ENCODE data around the gene RWDD3. TPM values are rescaled to one million over a fixed set of nuclear protein-coding genes. Genes with fewer than 3 reads are reported as not detected.

The RWDD3 gene
- total RNA-seq, 1 experiment from 2014 or later: 11.3 TPM

DNA sequence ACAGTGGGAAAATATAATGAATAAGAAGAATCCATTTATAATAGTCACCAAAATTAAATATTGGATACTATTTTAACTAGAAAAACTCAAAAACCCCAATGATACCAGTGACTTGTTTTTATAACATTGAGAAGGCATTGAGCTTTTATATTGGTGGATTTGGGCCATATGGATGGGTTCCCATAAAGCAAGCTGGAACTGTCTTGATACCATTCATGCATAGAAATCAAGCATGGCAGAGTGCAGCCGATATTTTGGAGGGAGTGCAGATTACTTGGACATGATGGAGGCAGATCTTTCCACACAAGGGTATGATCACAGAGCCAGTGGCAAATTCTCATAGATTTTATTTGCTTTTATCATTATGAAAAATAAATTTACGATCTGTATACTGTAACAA, 3.8 kb upstream of the RWDD3 start:
- TF ChIP-seq, protein P1, sequence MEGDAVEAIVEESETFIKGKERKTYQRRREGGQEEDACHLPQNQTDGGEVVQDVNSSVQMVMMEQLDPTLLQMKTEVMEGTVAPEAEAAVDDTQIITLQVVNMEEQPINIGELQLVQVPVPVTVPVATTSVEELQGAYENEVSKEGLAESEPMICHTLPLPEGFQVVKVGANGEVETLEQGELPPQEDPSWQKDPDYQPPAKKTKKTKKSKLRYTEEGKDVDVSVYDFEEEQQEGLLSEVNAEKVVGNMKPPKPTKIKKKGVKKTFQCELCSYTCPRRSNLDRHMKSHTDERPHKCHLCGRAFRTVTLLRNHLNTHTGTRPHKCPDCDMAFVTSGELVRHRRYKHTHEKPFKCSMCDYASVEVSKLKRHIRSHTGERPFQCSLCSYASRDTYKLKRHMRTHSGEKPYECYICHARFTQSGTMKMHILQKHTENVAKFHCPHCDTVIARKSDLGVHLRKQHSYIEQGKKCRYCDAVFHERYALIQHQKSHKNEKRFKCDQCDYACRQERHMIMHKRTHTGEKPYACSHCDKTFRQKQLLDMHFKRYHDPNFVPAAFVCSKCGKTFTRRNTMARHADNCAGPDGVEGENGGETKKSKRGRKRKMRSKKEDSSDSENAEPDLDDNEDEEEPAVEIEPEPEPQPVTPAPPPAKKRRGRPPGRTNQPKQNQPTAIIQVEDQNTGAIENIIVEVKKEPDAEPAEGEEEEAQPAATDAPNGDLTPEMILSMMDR (conservative IDR thresholded peaks at IDR 0.05): no peak
- no peak for TF ChIP-seq EZH2 (IDR thresholded peaks at IDR 0.05; ENCODE audit: low read depth)
- Histone ChIP-seq H3K4me3 (no peak overlapping the region), H3K4me2 (no peak overlapping the region), H3K9me3 (ENCODE audit: insufficient read depth, low read depth) (no peaks in the 10 kb centered on the region), H3K4me1 (replicated peaks; ENCODE audit: insufficient read depth) (peaks cover 12% of the 10 kb centered on the region), H3K27ac (no peak overlapping the region), H4K20me1 (ENCODE audit: insufficient read depth) (no peaks in the 10 kb centered on the region), H3F3A (ENCODE audit: insufficient read depth, low read depth) (no peaks in the 10 kb centered on the region; the same call in 1 of the 2 replicates), H3K36me3 (ENCODE audit: low read depth) (no peaks in the 10 kb centered on the region), H3K9me2 (ENCODE audit: insufficient read depth) (no peaks in the 10 kb centered on the region; the same call in 1 of the 2 replicates), H2AFZ (no peak overlapping the region), H3K27me3 (ENCODE audit: insufficient read depth, low read depth) (no peaks in the 10 kb centered on the region), H3K79me2 (ENCODE audit: low read depth) (peaks cover 10% of the 10 kb centered on the region)
- DNase-seq: no peak
- BruUV-seq (replicated peaks): no TSS peak
- POLR2A ChIA-PET (ENCODE audit: unreplicated experiment): no interaction called here
- CTCF ChIA-PET: no interaction called here
- intact Hi-C loops (cut with micrococcal nuclease; ENCODE audit: unreplicated experiment): loop anchor here (5.0 kb wide), 2 partner anchors 303 to 408 kb away; partner anchors contain the start of genes CNN3 and SLC44A3

DNA sequence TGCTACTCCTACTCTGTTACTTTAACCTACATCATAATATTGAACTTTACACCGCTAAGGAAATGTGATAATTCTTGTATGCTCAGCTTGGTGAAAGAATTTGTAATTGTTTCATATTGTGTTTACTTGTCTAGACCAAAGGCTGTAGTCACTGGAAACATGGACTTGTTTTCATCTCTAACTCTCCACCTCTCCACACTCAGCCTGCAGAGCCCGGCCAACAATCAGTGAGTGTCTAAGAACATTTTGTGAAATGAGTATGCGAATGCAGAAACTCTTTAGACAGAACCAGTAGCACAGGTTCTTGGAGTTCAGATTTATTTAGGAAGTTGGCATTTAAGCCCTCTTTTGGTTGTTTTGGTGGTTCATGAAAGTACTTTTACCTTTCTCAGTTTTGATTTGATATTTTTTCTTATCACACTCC, 3.2 kb upstream of the RWDD3 start:
- no peak overlapping the region for H3K4me2 ChIP-seq
- TF ChIP-seq, protein P1 (conservative IDR thresholded peaks at IDR 0.05): no peak
- no peak for TF ChIP-seq EZH2 (IDR thresholded peaks at IDR 0.05; ENCODE audit: low read depth)
- CTCF ChIA-PET: no interaction called here
- no peak overlapping the region for H2AFZ ChIP-seq
- peaks cover 15% of the 10 kb centered on the region for H3K79me2 ChIP-seq (ENCODE audit: low read depth)
- no peaks in the 10 kb centered on the region; the same call in 1 of the 2 replicates for H3F3A ChIP-seq (ENCODE audit: insufficient read depth, low read depth)
- H3K4me1 ChIP-seq (replicated peaks; ENCODE audit: insufficient read depth): peaks cover 12% of the 10 kb centered on the region
- H3K36me3 ChIP-seq (ENCODE audit: low read depth): no peaks in the 10 kb centered on the region
- H3K4me3 ChIP-seq: no peak overlapping the region
- no peaks in the 10 kb centered on the region for H3K27me3 ChIP-seq (ENCODE audit: insufficient read depth, low read depth)
- no peaks in the 10 kb centered on the region for H3K9me3 ChIP-seq (ENCODE audit: insufficient read depth, low read depth)
- no peak overlapping the region for H3K27ac ChIP-seq
- BruUV-seq (replicated peaks): no TSS peak
- no peaks in the 10 kb centered on the region for H4K20me1 ChIP-seq (ENCODE audit: insufficient read depth)
- no peak for DNase-seq
- POLR2A ChIA-PET (ENCODE audit: unreplicated experiment): no interaction called here
- intact Hi-C loops (cut with micrococcal nuclease; ENCODE audit: unreplicated experiment): loop anchor here (5.0 kb wide), 2 partner anchors 303 to 408 kb away; partner anchors contain the start of genes CNN3 and SLC44A3
- H3K9me2 ChIP-seq (ENCODE audit: insufficient read depth): no peaks in the 10 kb centered on the region; the same call in 1 of the 2 replicates

DNA sequence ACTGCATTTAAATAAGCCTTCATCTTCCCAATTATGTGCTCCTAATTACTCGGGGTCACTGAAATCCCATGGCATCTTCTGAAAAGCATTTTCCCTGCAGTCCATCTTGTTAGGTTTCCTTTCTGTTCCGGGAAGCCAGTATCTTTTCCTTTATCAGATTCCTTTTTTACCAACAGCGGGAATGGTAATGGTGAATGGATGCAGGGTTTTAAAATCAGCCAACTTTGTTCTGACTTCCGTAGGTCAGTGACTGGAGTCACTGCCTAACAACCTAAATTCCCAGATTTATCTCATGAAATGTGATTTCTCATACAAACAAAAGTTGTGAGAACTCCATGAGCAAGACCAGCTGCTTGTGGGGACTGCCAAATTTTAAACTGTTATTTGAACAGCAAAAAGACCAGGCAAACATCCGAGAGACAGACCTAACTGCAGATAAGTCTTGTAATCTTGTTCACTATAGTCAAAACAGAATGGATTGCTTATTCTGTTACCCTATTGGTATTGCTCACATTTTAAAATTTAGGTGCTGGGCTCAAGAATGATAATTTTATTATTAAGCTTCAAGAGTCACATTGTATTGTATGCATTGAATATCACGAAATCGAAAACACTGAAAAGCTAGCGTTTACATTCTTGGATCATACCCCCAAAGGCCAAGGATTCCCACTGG, 1.2 kb upstream of the RWDD3 start:
- peaks cover 34% of the 10 kb centered on the region for H3K79me2 ChIP-seq (ENCODE audit: low read depth)
- H3K4me3 ChIP-seq: no peak overlapping the region
- no peaks in the 10 kb centered on the region for H3K27me3 ChIP-seq (ENCODE audit: insufficient read depth, low read depth)
- no peaks in the 10 kb centered on the region for H4K20me1 ChIP-seq (ENCODE audit: insufficient read depth)
- H2AFZ ChIP-seq: no peak overlapping the region
- peaks cover 15% of the 10 kb centered on the region; the same call in 1 of the 2 replicates for H3K36me3 ChIP-seq (ENCODE audit: low read depth)
- no peaks in the 10 kb centered on the region; the same call in 1 of the 2 replicates for H3K9me2 ChIP-seq (ENCODE audit: insufficient read depth)
- H3K27ac ChIP-seq: no peak overlapping the region
- CTCF ChIA-PET: interaction anchor here (1.6 to 2.1 kb wide), 2 partner anchors 160 to 189 kb away, joined by 7 to 22 read pairs; partner anchors contain the start of gene ALG14
- intact Hi-C loops (cut with micrococcal nuclease; ENCODE audit: unreplicated experiment): loop anchor here (1.0 to 5.0 kb wide), 4 partner anchors 116 to 718 kb away; partner anchors contain the start of genes CNN3, SLC44A3 and TLCD4
- no peak for DNase-seq
- no peak for TF ChIP-seq EZH2 (IDR thresholded peaks at IDR 0.05; ENCODE audit: low read depth)
- TF ChIP-seq, protein P1 (conservative IDR thresholded peaks at IDR 0.05): no peak
- peaks cover 8% of the 10 kb centered on the region; the same call in 1 of the 2 replicates for H3K4me1 ChIP-seq (replicated peaks; ENCODE audit: insufficient read depth)
- peak overlapping the region; percentile 89 for H3K4me2 ChIP-seq
- no peaks in the 10 kb centered on the region for H3K9me3 ChIP-seq (ENCODE audit: insufficient read depth, low read depth)
- BruUV-seq (replicated peaks): no TSS peak
- POLR2A ChIA-PET (ENCODE audit: unreplicated experiment): interaction anchor here (1.3 kb wide), 1 partner anchor 160 kb away, joined by 11 read pairs; the partner anchor contains the start of gene ALG14
- no peaks in the 10 kb centered on the region; the same call in 1 of the 2 replicates for H3F3A ChIP-seq (ENCODE audit: insufficient read depth, low read depth)
